ENCODE data around the gene GPX6.

GPX6 gene

GRCh38 chr6:28474441-28475219 lies 41.0 kb downstream of the GPX6 start (continued):
- 0 out of 2 replicates have a peak, but pooled peaks have one; percentile 29 for TF ChIP-seq KLF17 (tag by site-specific recombination; IDR thresholded peaks at IDR 0.05)
- TF ChIP-seq PATZ1 (tag by site-specific recombination; IDR thresholded peaks at IDR 0.05): no peak
- no peak for TF ChIP-seq ZNF692 (tag by site-specific recombination; IDR thresholded peaks at IDR 0.05)
- TF ChIP-seq KLF7 (tag by site-specific recombination; IDR thresholded peaks at IDR 0.05; ENCODE audit: borderline replicate concordance): no peak
- TF ChIP-seq ZNF488 (tag by site-specific recombination; IDR thresholded peaks at IDR 0.05): no peak
- no peak for TF ChIP-seq ZNF366 (tag by site-specific recombination; conservative IDR thresholded peaks at IDR 0.05)
- no peak for TF ChIP-seq ZNF169 (tag by site-specific recombination; IDR thresholded peaks at IDR 0.05)
- TF ChIP-seq ZNF624 (tag by site-specific recombination; IDR thresholded peaks at IDR 0.05): no peak
- TF ChIP-seq YY2 (tag by site-specific recombination; IDR thresholded peaks at IDR 0.05): no peak
- TF ChIP-seq ZNF548 (tag by site-specific recombination; IDR thresholded peaks at IDR 0.05): no peak
- no peak for TF ChIP-seq OSR2 (tag by site-specific recombination; IDR thresholded peaks at IDR 0.05)
- TF ChIP-seq ZNF426 (tag by site-specific recombination; IDR thresholded peaks at IDR 0.05): no peak; the same call in 1 of the 2 replicates
- no peak for TF ChIP-seq MZF1 (tag by site-specific recombination; IDR thresholded peaks at IDR 0.05; ENCODE audit: borderline replicate concordance)
- 0 out of 2 replicates have a peak, but pooled peaks have one; percentile 65 for TF ChIP-seq ZNF501 (tag by site-specific recombination; IDR thresholded peaks at IDR 0.05)
- TF ChIP-seq KLF16 (tag by site-specific recombination; IDR thresholded peaks at IDR 0.05): no peak
- no peak for TF ChIP-seq ZNF600 (tag by site-specific recombination; IDR thresholded peaks at IDR 0.05)
- TF ChIP-seq ELK4 (IDR thresholded peaks at IDR 0.05; ENCODE audit: borderline replicate concordance, low read depth, low read length): no peak
- no peak for TF ChIP-seq ZNF19 (tag by site-specific recombination; IDR thresholded peaks at IDR 0.05; ENCODE audit: low read depth)
- TF ChIP-seq ZNF394 (tag by site-specific recombination; IDR thresholded peaks at IDR 0.05; ENCODE audit: borderline replicate concordance): peak; percentile 38; the same call in 1 of the 2 replicates
- no peak for TF ChIP-seq HOXD13 (CRISPR knock-in tag; IDR thresholded peaks at IDR 0.05; ENCODE audit: borderline replicate concordance)
- no peak for TF ChIP-seq ZNF530 (tag by site-specific recombination; IDR thresholded peaks at IDR 0.05; ENCODE audit: low read depth)
- no peak for TF ChIP-seq ZFP41 (tag by site-specific recombination; IDR thresholded peaks at IDR 0.05; ENCODE audit: borderline replicate concordance)
- TF ChIP-seq SP2 (tag by site-specific recombination; IDR thresholded peaks at IDR 0.05): no peak
- TF ChIP-seq ZNF112 (tag by site-specific recombination; IDR thresholded peaks at IDR 0.05): no peak
- 0 out of 2 replicates have a peak, but pooled peaks have one; percentile 21 for TF ChIP-seq KLF8 (tag by site-specific recombination; IDR thresholded peaks at IDR 0.05)
- TF ChIP-seq ZNF398 (tag by site-specific recombination; IDR thresholded peaks at IDR 0.05): no peak
- TF ChIP-seq ZFP3 (tag by site-specific recombination; IDR thresholded peaks at IDR 0.05; ENCODE audit: low read depth): no peak
- TF ChIP-seq ZNF510 (tag by site-specific recombination; IDR thresholded peaks at IDR 0.05; ENCODE audit: insufficient replicate concordance): no peak
- no peak for TF ChIP-seq ZNF132 (tag by site-specific recombination; IDR thresholded peaks at IDR 0.05; ENCODE audit: borderline replicate concordance)
- TF ChIP-seq ZNF239 (tag by site-specific recombination; IDR thresholded peaks at IDR 0.05): no peak
- no peak for TF ChIP-seq ZNF292 (tag by site-specific recombination; IDR thresholded peaks at IDR 0.05; ENCODE audit: borderline replicate concordance, low read depth)
- TF ChIP-seq TCF7L2 (IDR thresholded peaks at IDR 0.05; ENCODE audit: borderline replicate concordance, low read depth, low read length): no peak
